GM21786 (cell line): Measurements from ENCODE around the gene MCC.

Experiments
- ATAC-seq: cut with Tn5 transposase; IDR thresholded peaks from one replicate; pipeline ENCODE4 v1.9.1; 2021; ENCODE audit not compliant: unreplicated experiment

MCC gene

GRCh38 chr5:113325054-113325453 lies 163.2 kb downstream of the MCC start:
- ATAC-seq: no peak

DNA sequence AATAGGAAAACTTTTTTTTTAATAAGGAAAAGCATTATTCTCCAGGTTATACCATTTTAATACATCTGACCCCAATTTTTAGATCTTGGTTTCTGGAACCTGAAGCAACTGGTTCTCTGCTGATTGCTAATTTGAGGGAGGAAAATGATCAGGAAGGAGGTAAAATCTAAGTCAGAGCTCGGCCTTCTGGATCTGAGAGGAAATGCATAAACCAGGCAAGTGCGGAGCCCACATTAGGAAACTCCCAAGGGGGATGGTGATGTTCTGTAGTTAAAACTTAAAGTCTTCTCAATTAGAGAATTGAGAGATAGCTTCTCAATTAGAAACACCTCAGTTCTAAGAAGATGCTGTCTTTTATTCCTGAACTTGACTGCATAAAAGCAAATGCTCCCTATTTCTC lies 167.0 kb downstream of the MCC start:
- no peak for ATAC-seq

DNA sequence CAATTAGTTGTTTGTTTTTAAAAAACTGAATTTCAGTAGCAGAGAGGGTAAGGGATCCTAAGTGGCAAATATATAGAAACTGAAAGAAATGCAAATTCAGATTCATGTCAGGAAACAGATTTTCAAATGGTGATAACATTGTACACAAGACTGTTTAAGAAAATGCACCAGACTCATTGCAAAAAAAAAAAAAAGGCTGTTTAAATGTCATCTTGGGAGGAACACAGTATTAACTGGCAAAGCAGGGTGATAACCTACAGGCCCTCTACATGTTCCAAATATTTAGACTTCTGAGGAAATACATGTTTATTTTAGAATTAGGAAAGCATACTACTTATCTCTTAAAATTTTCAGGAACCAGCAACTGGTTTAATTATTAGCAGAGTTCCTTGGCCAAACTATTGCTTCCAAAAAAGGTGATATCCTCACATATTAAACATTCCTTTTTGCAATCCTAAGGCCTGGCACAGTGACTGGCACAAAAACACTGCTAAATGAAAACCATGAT lies 167.9 kb downstream of the MCC start:
- ATAC-seq: peak; percentile 55

DNA sequence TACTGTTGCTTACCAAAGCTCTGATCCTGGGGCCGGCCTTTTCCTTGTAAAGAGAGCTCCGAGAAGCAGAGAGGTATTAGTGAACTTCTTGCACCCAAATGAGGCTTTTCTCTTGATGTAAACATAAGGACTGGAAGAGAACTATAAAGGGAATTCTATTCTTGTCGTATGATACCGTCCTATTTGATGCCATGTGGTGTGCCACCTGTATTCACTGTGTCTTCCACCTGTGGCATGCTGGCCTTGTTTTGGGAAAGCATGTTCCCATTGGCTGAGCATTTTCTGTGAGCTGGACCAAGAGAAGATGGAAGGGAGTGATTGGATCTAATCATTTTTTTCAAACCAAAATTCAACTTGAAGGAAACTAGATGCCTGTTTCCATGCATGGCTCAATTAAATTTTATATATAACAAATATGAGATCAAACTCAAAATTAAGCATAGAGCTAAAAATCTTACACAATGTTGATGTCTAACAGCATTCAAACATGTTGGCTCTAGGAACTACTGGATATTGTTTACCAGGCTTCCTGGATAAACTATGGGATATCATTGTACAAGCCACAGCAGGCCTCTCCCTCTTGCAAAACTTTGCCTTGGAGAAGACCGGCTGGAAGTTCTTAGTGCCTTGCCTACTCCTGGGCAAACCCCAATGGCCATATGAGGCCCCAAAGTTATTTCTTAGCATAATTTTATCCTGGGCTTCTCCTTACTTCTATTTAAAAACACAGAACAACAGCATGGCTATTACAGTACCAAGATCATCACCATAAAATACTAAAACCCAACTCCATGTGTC lies 168.8 kb downstream of the MCC start:
- ATAC-seq: no peak

DNA sequence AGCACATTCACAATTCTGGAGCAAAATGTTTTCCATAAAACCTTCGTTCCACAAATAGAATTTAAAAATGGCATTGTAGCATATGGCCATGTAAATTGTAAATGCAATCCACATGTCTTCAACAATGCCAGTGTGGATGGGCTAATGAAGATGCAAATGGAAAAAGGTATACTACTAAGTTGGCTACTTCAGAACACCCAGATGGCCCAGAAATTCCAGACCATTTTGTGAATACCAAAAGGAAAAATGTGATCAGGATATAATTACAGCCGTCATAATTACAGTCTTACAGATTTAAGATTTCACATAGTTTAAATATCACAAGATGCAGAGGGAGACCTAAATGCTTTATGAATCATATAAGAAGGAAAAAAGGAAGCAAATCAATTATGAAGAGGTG lies 170.6 kb downstream of the MCC start:
- ATAC-seq: no peak

DNA sequence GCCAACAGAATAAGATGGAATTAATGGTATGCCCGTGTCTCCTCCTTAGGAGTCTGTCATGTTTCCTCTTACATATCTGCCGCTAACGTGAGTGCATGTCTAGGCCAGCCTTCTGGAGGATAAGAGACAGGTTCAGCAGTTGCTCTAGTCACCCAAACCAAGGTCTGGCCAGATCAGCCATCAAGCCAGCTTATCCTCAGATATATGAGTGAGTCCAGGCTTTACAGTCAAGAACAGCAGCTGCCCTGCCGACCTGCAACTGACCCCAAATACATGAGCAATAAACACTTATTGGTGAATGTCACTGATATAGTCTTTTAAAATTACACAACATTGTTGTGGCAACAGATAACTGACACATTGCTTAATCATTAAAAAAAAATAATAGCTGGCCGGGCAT lies 177.0 kb downstream of the MCC start:
- no peak for ATAC-seq

DNA sequence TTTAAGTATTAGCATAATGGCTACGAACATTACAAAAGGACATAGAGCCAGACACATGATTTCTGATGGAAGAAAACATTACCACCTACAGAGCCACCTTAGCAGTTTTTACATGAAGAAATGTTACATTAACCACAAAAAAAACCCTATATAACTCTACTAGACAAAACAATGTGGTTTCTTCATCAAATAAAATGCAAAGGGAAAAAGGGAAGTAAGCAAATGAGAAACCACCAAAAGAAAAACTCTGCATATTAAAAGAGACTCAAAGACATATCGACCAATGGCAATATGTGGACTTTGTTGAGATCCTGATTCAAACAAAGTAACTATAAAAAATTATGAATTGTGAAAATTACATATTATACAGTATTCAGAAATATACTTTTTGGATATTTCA lies 186.1 kb downstream of the MCC start:
- no peak for ATAC-seq

DNA sequence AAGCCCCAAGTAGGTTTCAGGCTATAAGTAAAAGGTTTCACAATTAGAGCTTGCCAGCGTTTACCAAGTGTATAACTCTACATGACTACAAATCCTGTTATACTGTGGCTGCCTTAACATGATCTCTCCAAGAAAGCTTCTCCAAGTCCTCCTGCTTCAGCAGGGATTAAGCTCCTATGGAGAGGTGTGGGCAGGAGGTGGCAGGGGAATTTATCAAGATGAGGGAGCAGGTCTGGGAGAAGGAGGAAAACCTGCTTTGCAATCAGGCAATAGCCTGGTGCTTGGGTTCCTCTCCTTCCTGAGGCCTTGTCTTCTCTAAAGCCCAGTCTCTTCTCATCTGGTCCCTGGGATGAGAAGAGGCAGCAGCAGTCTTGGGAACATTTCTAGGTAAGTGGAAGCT lies 188.7 kb downstream of the MCC start:
- ATAC-seq: no peak

- no peak for ATAC-seq
These were observed 191.6 kb downstream of the MCC start for GRCh38 chr5:113296676-113297075.

GRCh38 chr5:113295111-113295539 lies 193.1 kb downstream of the MCC start:
- ATAC-seq: no peak

- peak; percentile 95 for ATAC-seq
These were observed 193.7 kb downstream of the MCC start for GRCh38 chr5:113294311-113295110.

GRCh38 chr5:113293975-113294310 lies 194.3 kb downstream of the MCC start:
- ATAC-seq: peak; percentile 16

- no peak for ATAC-seq
These were observed 194.9 kb downstream of the MCC start for GRCh38 chr5:113293068-113293974.

- no peak for ATAC-seq
These were observed 195.8 kb downstream of the MCC start for GRCh38 chr5:113292462-113292861.

DNA sequence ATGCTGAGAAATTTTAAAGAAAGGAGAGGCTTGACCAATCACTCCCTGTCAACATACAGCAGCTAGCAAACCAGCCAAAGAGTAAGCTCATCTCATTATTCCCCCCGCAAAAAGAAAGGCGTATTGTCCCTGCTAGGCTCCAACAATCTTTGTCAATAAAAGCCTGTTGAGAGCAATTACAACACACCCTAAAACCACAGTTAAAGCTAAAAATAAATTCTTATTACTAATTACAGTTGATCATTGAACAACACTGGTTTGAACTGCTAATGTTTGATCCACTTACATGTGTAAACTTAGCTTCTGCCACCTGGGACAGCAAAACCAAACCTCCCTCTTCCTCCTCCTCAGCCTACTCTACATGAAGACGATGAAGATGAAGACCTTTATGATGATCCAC lies 204.7 kb downstream of the MCC start:
- no peak for ATAC-seq

- no peak for ATAC-seq
These were observed 205.8 kb downstream of the MCC start for GRCh38 chr5:113282472-113282871.

- no peak for ATAC-seq
These were observed 207.1 kb downstream of the MCC start for GRCh38 chr5:113281194-113281593.

GRCh38 chr5:113280541-113280940 lies 207.7 kb downstream of the MCC start:
- no peak for ATAC-seq

DNA sequence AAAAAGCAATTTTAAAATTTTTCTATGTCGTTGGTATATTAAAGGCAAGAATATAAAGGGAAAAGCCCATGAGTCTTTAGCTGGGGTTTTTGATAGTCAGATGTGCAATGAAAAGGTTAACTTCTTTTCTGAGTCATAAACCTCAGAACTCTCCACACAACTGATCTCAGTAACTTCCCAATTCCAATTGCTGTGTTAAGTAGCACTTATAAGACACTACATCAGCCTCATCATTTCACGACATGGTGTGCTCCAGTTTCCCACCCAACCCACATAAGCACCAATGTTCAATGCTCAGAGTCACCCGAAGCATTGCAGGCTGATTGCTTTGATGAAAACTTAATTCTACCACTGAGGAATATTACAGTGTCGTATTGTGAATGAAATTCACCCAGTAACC lies 209.3 kb downstream of the MCC start:
- ATAC-seq: no peak

- ATAC-seq: no peak
These were observed 211.8 kb downstream of the MCC start for GRCh38 chr5:113276493-113276892.

GRCh38 chr5:113276001-113276400 lies 212.3 kb downstream of the MCC start:
- no peak for ATAC-seq
